ENCODE results near the gene COCH. TPM values are rescaled to one million over a fixed set of nuclear protein-coding genes. Genes with fewer than 3 reads are reported as not detected.
"Not testable (repeated sequence)": the region's sequence is repeated elsewhere in the genome, so short reads cannot be mapped to it uniquely, and the experiment has no call there.

The COCH gene
- total RNA-seq, 1 experiment from 2014 or later = not detected

GRCh38 chr14:30889244-30889594 is 14.9 kb downstream of the COCH start:
- H3K36me3 ChIP-seq = peaks cover 13% of the 10 kb centered on the region
- H3K4me3 ChIP-seq = no peak overlapping the region
- H3K27me3 ChIP-seq = no peaks in the 10 kb centered on the region
- no peaks in the 10 kb centered on the region for H3K4me1 ChIP-seq
- H3K9me3 ChIP-seq (replicated peaks) = no peaks in the 10 kb centered on the region
- no peak overlapping the region for H3K27ac ChIP-seq
- DNase-seq = no peak

GRCh38 chr14:30893819-30894218 is 19.5 kb downstream of the COCH start:
- Histone ChIP-seq H3K27ac (no peak overlapping the region), H3K9me3 (replicated peaks) (no peaks in the 10 kb centered on the region), H3K4me3 (no peak overlapping the region), H3K4me1 (no peaks in the 10 kb centered on the region), H3K27me3 (no peaks in the 10 kb centered on the region), H3K36me3 (peaks cover 27% of the 10 kb centered on the region)
- DNase-seq = no peak

- no peak overlapping the region for H3K27ac ChIP-seq
- no peaks in the 10 kb centered on the region for H3K9me3 ChIP-seq (replicated peaks)
- DNase-seq = no peak
- no peak overlapping the region for H3K4me3 ChIP-seq
- no peaks in the 10 kb centered on the region for H3K27me3 ChIP-seq
- H3K4me1 ChIP-seq = no peaks in the 10 kb centered on the region
- H3K36me3 ChIP-seq = peaks cover 30% of the 10 kb centered on the region
Measured at GRCh38 chr14:30894923-30895515, 20.7 kb downstream of the COCH start.

- no peaks in the 10 kb centered on the region for H3K27me3 ChIP-seq
- H3K27ac ChIP-seq = no peak overlapping the region
- DNase-seq = no peak
- H3K4me3 ChIP-seq = no peak overlapping the region
- H3K4me1 ChIP-seq = no peaks in the 10 kb centered on the region
- no peaks in the 10 kb centered on the region for H3K9me3 ChIP-seq (replicated peaks)
- H3K36me3 ChIP-seq = peaks cover 30% of the 10 kb centered on the region
Measured at GRCh38 chr14:30896435-30896834, 22.1 kb downstream of the COCH start.

GRCh38 chr14:30897121-30897520 is 22.8 kb downstream of the COCH start:
- not testable (repeated sequence) for H3K27me3 ChIP-seq; H3K9me3 ChIP-seq (replicated peaks); H3K4me1 ChIP-seq; H3K27ac ChIP-seq; H3K4me3 ChIP-seq; DNase-seq
- H3K36me3 ChIP-seq = peaks cover 31% of the 10 kb centered on the region

GRCh38 chr14:30903285-30904124 is 29.1 kb downstream of the COCH start:
- Histone ChIP-seq H3K9me3 (replicated peaks) (no peaks in the 10 kb centered on the region), H3K4me3 (no peak overlapping the region), H3K4me1 (no peaks in the 10 kb centered on the region), H3K27me3 (no peaks in the 10 kb centered on the region), H3K36me3 (peaks cover 51% of the 10 kb centered on the region), H3K27ac (no peak overlapping the region)
- no peak for DNase-seq

GRCh38 chr14:30906752-30907658 is 32.6 kb downstream of the COCH start:
- Histone ChIP-seq H3K4me3 (no peak overlapping the region), H3K27ac (no peak overlapping the region), H3K4me1 (no peaks in the 10 kb centered on the region), H3K27me3 (no peaks in the 10 kb centered on the region), H3K36me3 (peaks cover 56% of the 10 kb centered on the region), H3K9me3 (replicated peaks) (no peaks in the 10 kb centered on the region)
- DNase-seq = peak in 1 of 2 experiments; percentile 44

- no peak for DNase-seq
- H3K36me3 ChIP-seq = peaks cover 55% of the 10 kb centered on the region
- H3K27ac ChIP-seq = no peak overlapping the region
- no peaks in the 10 kb centered on the region for H3K4me1 ChIP-seq
- H3K27me3 ChIP-seq = no peaks in the 10 kb centered on the region
- H3K9me3 ChIP-seq (replicated peaks) = no peaks in the 10 kb centered on the region
- no peak overlapping the region for H3K4me3 ChIP-seq
Measured at GRCh38 chr14:30907659-30908057, 33.3 kb downstream of the COCH start.

GRCh38 chr14:30908826-30909225 is 34.5 kb downstream of the COCH start:
- no peak overlapping the region for H3K27ac ChIP-seq
- no peak for DNase-seq
- no peak overlapping the region for H3K4me3 ChIP-seq
- H3K27me3 ChIP-seq = no peaks in the 10 kb centered on the region
- H3K36me3 ChIP-seq = peaks cover 51% of the 10 kb centered on the region
- no peaks in the 10 kb centered on the region for H3K9me3 ChIP-seq (replicated peaks)
- no peaks in the 10 kb centered on the region for H3K4me1 ChIP-seq

- no peaks in the 10 kb centered on the region for H3K9me3 ChIP-seq (replicated peaks)
- H3K36me3 ChIP-seq = peaks cover 36% of the 10 kb centered on the region
- no peak overlapping the region for H3K27ac ChIP-seq
- H3K27me3 ChIP-seq = no peaks in the 10 kb centered on the region
- DNase-seq = no peak
- H3K4me1 ChIP-seq = no peaks in the 10 kb centered on the region
- H3K4me3 ChIP-seq = no peak overlapping the region
Measured at GRCh38 chr14:30914812-30915211, 40.5 kb downstream of the COCH start.

- Histone ChIP-seq H3K27ac (no peak overlapping the region), H3K27me3 (no peaks in the 10 kb centered on the region), H3K36me3 (peaks cover 32% of the 10 kb centered on the region), H3K4me3 (no peak overlapping the region), H3K4me1 (no peaks in the 10 kb centered on the region), H3K9me3 (replicated peaks) (no peaks in the 10 kb centered on the region)
- no peak for DNase-seq
Measured at GRCh38 chr14:30915596-30915995, 41.2 kb downstream of the COCH start.

GRCh38 chr14:30921305-30921704 is 46.9 kb downstream of the COCH start:
- peaks cover 37% of the 10 kb centered on the region for H3K36me3 ChIP-seq

GRCh38 chr14:30921788-30922187 is 47.4 kb downstream of the COCH start:
- H3K4me3 ChIP-seq = no peak overlapping the region
- H3K4me1 ChIP-seq = no peaks in the 10 kb centered on the region
- no peak for DNase-seq
- no peak overlapping the region for H3K27ac ChIP-seq
- H3K36me3 ChIP-seq = peaks cover 40% of the 10 kb centered on the region
- no peaks in the 10 kb centered on the region for H3K9me3 ChIP-seq (replicated peaks)
- no peaks in the 10 kb centered on the region for H3K27me3 ChIP-seq

More at GRCh38 chr14:30921305-30921704, 46.9 kb downstream of the COCH start:
- no peak for DNase-seq
- no peaks in the 10 kb centered on the region for H3K27me3 ChIP-seq
- no peak overlapping the region for H3K4me3 ChIP-seq
- no peaks in the 10 kb centered on the region for H3K9me3 ChIP-seq (replicated peaks)
- H3K4me1 ChIP-seq = no peaks in the 10 kb centered on the region
- no peak overlapping the region for H3K27ac ChIP-seq

GRCh38 chr14:30925254-30925653 is 50.9 kb downstream of the COCH start:
- H3K27me3 ChIP-seq = no peaks in the 10 kb centered on the region
- H3K36me3 ChIP-seq = peaks cover 28% of the 10 kb centered on the region
- no peak overlapping the region for H3K27ac ChIP-seq
- no peaks in the 10 kb centered on the region for H3K9me3 ChIP-seq (replicated peaks)
- H3K4me1 ChIP-seq = no peaks in the 10 kb centered on the region
- H3K4me3 ChIP-seq = no peak overlapping the region
- DNase-seq = no peak

GRCh38 chr14:30928462-30928861 is 54.1 kb downstream of the COCH start:
- no peak overlapping the region for H3K27ac ChIP-seq
- no peak for DNase-seq
- H3K27me3 ChIP-seq = no peaks in the 10 kb centered on the region
- H3K36me3 ChIP-seq = peaks cover 21% of the 10 kb centered on the region
- H3K9me3 ChIP-seq (replicated peaks) = no peaks in the 10 kb centered on the region
- no peak overlapping the region for H3K4me3 ChIP-seq
- no peaks in the 10 kb centered on the region for H3K4me1 ChIP-seq
